Tibial nerve (tissue), 4 donors: ENCODE data around the gene AGPAT1. TPM values are rescaled to one million over a fixed set of nuclear protein-coding genes. Genes with fewer than 3 reads are reported as not detected.

Experiments
- DNase-seq, 2 donors: peaks; one replicate each; pipeline ENCODE4 v3.0.0-alpha.2; 2019; ENCODE audit warnings: low spot score in 2 of 2
- H3K27ac ChIP-seq, 4 donors: fragments of 200-600 bp; sonication (generic) in 3 of 4; one replicate each; pipeline ENCODE4 v1.5.1; 2017 to 2019; ENCODE audit warnings: mild to moderate bottlenecking in 1 of 4
- H3K27me3 ChIP-seq, 2 donors: fragments of 200-600 bp; sonication (generic) in 1 of 2; one replicate each; pipeline versions ENCODE4 v1.5.1 to v1.6.0; 2017 to 2019
- H3K36me3 ChIP-seq, 3 donors: fragments of 200-600 bp; sonication (generic); one replicate each; pipeline ENCODE4 v1.5.1; 2018 to 2019
- H3K4me1 ChIP-seq, 4 donors: fragments of 200-600 bp; sonication (generic) in 3 of 4; one replicate each; pipeline ENCODE4 v1.5.1; 2017 to 2019
- H3K4me3 ChIP-seq, 4 donors: fragments of 200-600 bp; sonication (generic) in 3 of 4; one replicate each; pipeline ENCODE4 v1.5.1; 2017 to 2019; ENCODE audit warnings: mild to moderate bottlenecking in 1 of 4, moderate library complexity in 1 of 4
- H3K9me3 ChIP-seq, 4 donors: fragments of 200-600 bp; sonication (generic) in 3 of 4; one replicate each; pipeline ENCODE4 v1.5.1; 2017 to 2019
- CTCF ChIP-seq, 5 experiments: fragments of 200-600 bp in 3 of 5; fragments of 450-650 bp in 2 of 5; sonication (generic) in 3 of 5; IDR thresholded peaks; one replicate each; pipeline ENCODE4 v1.5.1; 2016 to 2019; ENCODE audit warnings: antibody characterized with exemption in 5 of 5, mild to moderate bottlenecking in 3 of 5, moderate library complexity in 2 of 5
- EP300 ChIP-seq, 2 donors: sonication (generic); formaldehyde crosslinking; IDR thresholded peaks; one replicate each; pipeline ENCODE4 v1.6.1; 2017; ENCODE audit warnings: antibody characterized with exemption in 2 of 2, mild to moderate bottlenecking in 1 of 2
- POLR2A ChIP-seq, 2 donors: fragments of 450-650 bp; IDR thresholded peaks; one replicate each; pipeline ENCODE4 v1.6.1; 2017; ENCODE audit warnings: antibody characterized with exemption in 2 of 2, mild to moderate bottlenecking in 2 of 2, moderate library complexity in 2 of 2
- WGBS, 2 donors: methylation state at CpG; one replicate each; pipeline ENCODE4 v1.1.5; 2018; 5-methylcytosine and 5-hydroxymethylcytosine counted together
- total RNA-seq, 4 donors: library from RNA; depleted of rRNA; stranded (reverse); fragments of >200 nt; gene quantifications; one replicate each; pipeline ENCODE4 v1.1.0, GENCODE V29; 2016

The AGPAT1 gene
- total RNA-seq, 4 donors from 2014 or later: 45.3 to 52.2 (median 48.1) TPM

GRCh38 chr6:32190911-32191677, 15.2 kb upstream of the AGPAT1 start:
- 80 to 84% methylated on average over 8 of the region's 8 CpGs for WGBS, 2 donors
- peaks cover 0 to 20% (median 6%) of the 10 kb centered on the region in 3 donors for H3K36me3 ChIP-seq
- no peaks in the 10 kb centered on the region for H3K9me3 ChIP-seq
- H3K4me3 ChIP-seq: peak overlapping the region; percentile 60 to 89 (median 75)
- H3K27me3 ChIP-seq: no peaks in the 10 kb centered on the region
- TF ChIP-seq POLR2A (IDR thresholded peaks at IDR 0.05) (no peak), EP300 (IDR thresholded peaks at IDR 0.05) (no peak), CTCF (IDR thresholded peaks at IDR 0.05) (no peak)
- H3K4me1 ChIP-seq: peaks cover 0 to 81% (median 63%) of the 10 kb centered on the region in 4 donors
- no peak for DNase-seq
- H3K27ac ChIP-seq: peak overlapping the region; percentile 97 to 100 (median 99)

- TF ChIP-seq CTCF (IDR thresholded peaks at IDR 0.05): peak in 1 of 5 experiments; percentile 25
- peak; percentile 19 to 96 for TF ChIP-seq EP300 (IDR thresholded peaks at IDR 0.05)
- TF ChIP-seq POLR2A (IDR thresholded peaks at IDR 0.05): peak; percentile 67 to 95
- Histone ChIP-seq H3K27ac (peak within 1 kb of the TSS; percentile 97 to 100 (median 99)), H3K36me3 (peaks cover 0 to 20% (median 6%) of the 10 kb centered on the region in 3 donors), H3K9me3 (no peaks in the 10 kb centered on the region), H3K27me3 (no peaks in the 10 kb centered on the region), H3K4me3 (peak within 1 kb of the TSS; percentile 60 to 89 (median 75)), H3K4me1 (peaks cover 0 to 88% (median 63%) of the 10 kb centered on the region in 4 donors)
- WGBS, 2 donors: 1 to 2% methylated on average over 15 to 22 of the region's 23 CpGs
- peak; percentile 92 to 97 for DNase-seq
Measured at GRCh38 chr6:32190054-32190851, 14.4 kb upstream of the AGPAT1 start, which contains the start of gene PBX2. TSS of gene PBX2 (minus strand) at chr6:32190202. CDS start at chr6:32189915, 287 bp downstream.

- peaks cover 0 to 87% (median 59%) of the 10 kb centered on the region in 4 donors for H3K4me1 ChIP-seq
- TF ChIP-seq POLR2A (IDR thresholded peaks at IDR 0.05) (no peak), EP300 (IDR thresholded peaks at IDR 0.05) (no peak), CTCF (IDR thresholded peaks at IDR 0.05) (no peak)
- no peaks in the 10 kb centered on the region for H3K9me3 ChIP-seq
- WGBS, 2 donors: 0 to 14% methylated on average over 1 to 6 of the region's 23 CpGs
- peaks cover 0 to 20% (median 6%) of the 10 kb centered on the region in 3 donors for H3K36me3 ChIP-seq
- no peak for DNase-seq
- no peaks in the 10 kb centered on the region for H3K27me3 ChIP-seq
- peak overlapping the region; percentile 60 to 89 (median 75) for H3K4me3 ChIP-seq
- peak overlapping the region; percentile 97 to 100 (median 99) for H3K27ac ChIP-seq
Measured at GRCh38 chr6:32189742-32190053, 13.8 kb upstream of the AGPAT1 start.

GRCh38 chr6:32189069-32189741, 13.3 kb upstream of the AGPAT1 start:
- DNase-seq: no peak
- peaks cover 0 to 87% (median 54%) of the 10 kb centered on the region in 4 donors for H3K4me1 ChIP-seq
- WGBS, 2 donors: 2% methylated on average over 10 of the region's 10 CpGs

More at GRCh38 chr6:32189069-32189741, 13.3 kb upstream of the AGPAT1 start:
- Histone ChIP-seq H3K27me3 (no peaks in the 10 kb centered on the region), H3K36me3 (peaks cover 0 to 22% (median 6%) of the 10 kb centered on the region in 3 donors), H3K9me3 (no peaks in the 10 kb centered on the region), H3K27ac (peak overlapping the region; percentile 97 to 100 (median 99)), H3K4me3 (peak overlapping the region; percentile 60 to 89 (median 75))
- TF ChIP-seq CTCF (IDR thresholded peaks at IDR 0.05): no peak
- no peak for TF ChIP-seq POLR2A (IDR thresholded peaks at IDR 0.05)
- TF ChIP-seq EP300 (IDR thresholded peaks at IDR 0.05): no peak
